ENCODE data around the gene STXBP6.

STXBP6 gene

GRCh38 chr14:25052385-25052784 is 2.4 kb upstream of the STXBP6 start:
- no peak for DNase-seq (ENCODE audit: low spot score)

GRCh38 chr14:25050269-25051150 is 563 bp upstream of the STXBP6 start:
- no peak for DNase-seq (ENCODE audit: low spot score)

- DNase-seq (ENCODE audit: low spot score) = no peak
Observed at GRCh38 chr14:25049093-25049567, 817 bp downstream of the STXBP6 start.

GRCh38 chr14:25048170-25049016 is 1.6 kb downstream of the STXBP6 start:
- no peak for DNase-seq (ENCODE audit: low spot score)

- DNase-seq (ENCODE audit: low spot score) = no peak
Observed at GRCh38 chr14:25046301-25046943, 3.5 kb downstream of the STXBP6 start.

GRCh38 chr14:25044106-25044698 is 5.7 kb downstream of the STXBP6 start:
- no peak for DNase-seq (ENCODE audit: low spot score)

- DNase-seq (ENCODE audit: low spot score) = no peak
Observed at GRCh38 chr14:25042362-25043299, 7.3 kb downstream of the STXBP6 start.

GRCh38 chr14:25041898-25042297 is 8.0 kb downstream of the STXBP6 start:
- no peak for DNase-seq (ENCODE audit: low spot score)

GRCh38 chr14:25041484-25041883 is 8.5 kb downstream of the STXBP6 start:
- no peak for DNase-seq (ENCODE audit: low spot score)

GRCh38 chr14:25039933-25040332 is 10.0 kb downstream of the STXBP6 start:
- DNase-seq (ENCODE audit: low spot score) = no peak

GRCh38 chr14:25038044-25038668 is 11.8 kb downstream of the STXBP6 start:
- DNase-seq (ENCODE audit: low spot score) = no peak

GRCh38 chr14:25037032-25037431 is 12.9 kb downstream of the STXBP6 start:
- DNase-seq (ENCODE audit: low spot score) = no peak

GRCh38 chr14:25034803-25035681 is 14.9 kb downstream of the STXBP6 start:
- DNase-seq (ENCODE audit: low spot score) = no peak

- DNase-seq (ENCODE audit: low spot score) = no peak
Observed at GRCh38 chr14:25033358-25033757, 16.6 kb downstream of the STXBP6 start.

GRCh38 chr14:25032092-25032784 is 17.7 kb downstream of the STXBP6 start:
- DNase-seq (ENCODE audit: low spot score) = no peak

GRCh38 chr14:25026476-25027137 is 23.3 kb downstream of the STXBP6 start:
- no peak for DNase-seq (ENCODE audit: low spot score)

- no peak for DNase-seq (ENCODE audit: low spot score)
Observed at GRCh38 chr14:25019892-25020291, 30.1 kb downstream of the STXBP6 start.

GRCh38 chr14:25017562-25017961 is 32.4 kb downstream of the STXBP6 start:
- no peak for DNase-seq (ENCODE audit: low spot score)

All from hematopoietic multipotent progenitor cell treated with erythropoietin and hydrocortisone succinate and interleukin-3 and kit ligand, for 17 days (in vitro differentiated cells).